ENCODE results near the gene SDC1. TPM values are rescaled to one million over a fixed set of nuclear protein-coding genes. Genes with fewer than 3 reads are reported as not detected.

SDC1 gene
- total RNA-seq, 4 donors from 2014 or later, result 103 to 192 (median 127) TPM

DNA sequence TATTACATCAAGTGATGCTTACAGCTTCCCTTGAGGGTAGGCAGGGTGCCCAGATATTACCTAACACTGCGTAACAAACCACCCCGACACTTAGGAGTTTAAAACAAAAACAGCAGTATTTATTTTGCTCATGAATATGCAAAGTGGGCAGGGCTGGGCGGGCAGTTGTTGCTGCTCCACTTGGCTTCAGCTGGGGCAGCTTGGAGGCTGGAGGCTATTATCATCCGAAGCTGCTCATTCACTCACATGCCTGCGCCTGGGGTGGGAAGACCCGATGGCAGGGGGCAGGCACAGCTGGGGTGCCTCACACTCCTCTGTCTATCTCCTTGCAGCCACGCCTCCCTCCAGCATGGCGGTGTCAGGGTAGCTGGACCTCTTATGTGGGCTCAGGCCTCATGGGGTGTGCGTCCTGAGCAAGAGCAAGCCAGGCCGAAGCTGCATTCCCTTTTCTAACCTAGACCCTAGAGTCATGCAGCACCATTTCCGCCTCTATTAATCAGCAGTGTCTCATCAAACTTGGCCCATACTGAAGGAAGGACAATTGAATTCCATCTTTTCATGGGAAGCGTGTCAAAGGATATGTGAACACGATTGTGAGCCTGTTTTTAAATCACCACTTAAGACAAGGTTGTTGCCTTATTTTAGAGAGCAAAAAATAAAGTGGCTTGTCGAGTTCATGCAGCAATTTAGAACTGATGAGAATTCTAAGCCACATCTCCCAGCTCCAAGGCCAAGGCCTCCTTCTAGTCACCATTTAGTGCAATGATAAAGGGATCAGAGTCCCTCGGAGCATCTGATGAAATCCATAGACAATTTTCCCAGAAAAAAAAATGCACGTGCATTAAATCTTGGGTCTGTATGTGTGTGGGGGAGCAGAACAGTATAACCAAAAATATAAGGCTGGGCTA is 54.9 kb downstream of the SDC1 start:
- TF ChIP-seq POLR2AphosphoS5 (IDR thresholded peaks at IDR 0.05) (no peak), EP300 (IDR thresholded peaks at IDR 0.05; ENCODE audit: low read depth) (no peak), POLR2A (IDR thresholded peaks at IDR 0.05) (no peak)
- TF ChIP-seq, protein P1, sequence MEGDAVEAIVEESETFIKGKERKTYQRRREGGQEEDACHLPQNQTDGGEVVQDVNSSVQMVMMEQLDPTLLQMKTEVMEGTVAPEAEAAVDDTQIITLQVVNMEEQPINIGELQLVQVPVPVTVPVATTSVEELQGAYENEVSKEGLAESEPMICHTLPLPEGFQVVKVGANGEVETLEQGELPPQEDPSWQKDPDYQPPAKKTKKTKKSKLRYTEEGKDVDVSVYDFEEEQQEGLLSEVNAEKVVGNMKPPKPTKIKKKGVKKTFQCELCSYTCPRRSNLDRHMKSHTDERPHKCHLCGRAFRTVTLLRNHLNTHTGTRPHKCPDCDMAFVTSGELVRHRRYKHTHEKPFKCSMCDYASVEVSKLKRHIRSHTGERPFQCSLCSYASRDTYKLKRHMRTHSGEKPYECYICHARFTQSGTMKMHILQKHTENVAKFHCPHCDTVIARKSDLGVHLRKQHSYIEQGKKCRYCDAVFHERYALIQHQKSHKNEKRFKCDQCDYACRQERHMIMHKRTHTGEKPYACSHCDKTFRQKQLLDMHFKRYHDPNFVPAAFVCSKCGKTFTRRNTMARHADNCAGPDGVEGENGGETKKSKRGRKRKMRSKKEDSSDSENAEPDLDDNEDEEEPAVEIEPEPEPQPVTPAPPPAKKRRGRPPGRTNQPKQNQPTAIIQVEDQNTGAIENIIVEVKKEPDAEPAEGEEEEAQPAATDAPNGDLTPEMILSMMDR (IDR thresholded peaks at IDR 0.05), result no peak
- 80 to 85% methylated on average over 4 to 16 of the region's 16 CpGs for WGBS, 2 donors (ENCODE audit: low coverage in 1 of 2)
- in situ Hi-C loops (cut with MboI; ENCODE audit: low pct_ligation_motif_present in 1 of 4, low pct_unique_long_range_greater_than_20kb in 1 of 4, low sequenced_read_pairs in 3 of 4) (no loop called here), intact Hi-C loops (cut with DNase I; ENCODE audit: low total_unique reads) (no loop called here)
- H3K27me3 ChIP-seq, result no peaks in the 10 kb centered on the region
- DNase-seq, result no peak
- no peaks in the 10 kb centered on the region for H3K9me3 ChIP-seq
- H3K4me1 ChIP-seq, result peaks cover 0 to 14% (median 11%) of the 10 kb centered on the region in 4 donors
- H3K27ac ChIP-seq, result no peak overlapping the region
- no peak overlapping the region for H3K4me3 ChIP-seq
- no peaks in the 10 kb centered on the region for H3K36me3 ChIP-seq

DNA sequence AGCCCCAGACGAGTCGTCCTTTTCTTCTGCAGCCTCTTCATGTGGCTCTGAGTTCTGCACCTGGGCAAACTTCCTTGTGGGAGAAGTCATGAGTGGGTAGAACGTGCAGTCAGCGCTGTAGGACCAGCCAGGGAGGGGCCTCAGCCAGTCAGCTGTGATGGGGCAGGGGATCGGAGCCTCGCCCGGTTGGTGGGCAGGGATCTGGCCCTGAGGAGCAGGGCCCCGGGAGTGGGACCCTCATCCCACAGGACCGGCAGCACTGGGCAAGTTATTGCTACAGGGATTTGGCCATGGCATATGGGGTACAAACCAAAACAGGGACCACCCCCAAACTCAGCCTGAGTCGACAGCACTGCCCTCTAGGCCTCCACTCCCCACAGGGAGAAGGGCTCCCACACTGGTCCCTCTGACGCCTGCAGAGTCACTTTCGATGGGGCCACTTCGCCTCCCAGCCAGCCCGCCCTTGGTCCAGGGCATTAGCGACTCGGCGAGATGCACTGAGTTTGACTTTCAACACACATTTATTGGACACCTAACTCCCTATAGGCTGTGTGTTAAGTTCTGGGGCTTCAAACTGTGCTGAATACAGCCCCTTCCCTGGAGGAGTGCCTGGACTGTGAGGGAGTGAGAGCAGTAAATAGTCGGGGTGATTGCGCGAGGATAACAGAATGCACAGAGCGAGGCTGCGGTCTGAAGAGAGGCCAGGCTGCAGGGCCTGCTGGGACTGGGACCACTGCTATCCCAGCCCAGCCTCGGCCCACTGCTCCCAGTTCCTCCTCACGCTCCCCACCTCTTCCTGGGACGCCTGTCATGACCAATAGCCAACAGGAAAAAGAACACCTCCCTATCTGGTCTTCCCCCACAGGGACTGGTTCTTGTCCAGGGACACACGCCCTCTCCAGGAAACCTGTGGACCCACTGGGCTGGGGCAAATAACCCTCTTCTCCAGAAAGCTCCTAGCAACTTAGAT is 55.9 kb downstream of the SDC1 start:
- no peak for TF ChIP-seq EP300 (IDR thresholded peaks at IDR 0.05; ENCODE audit: low read depth)
- TF ChIP-seq POLR2A (IDR thresholded peaks at IDR 0.05), result no peak
- WGBS, 2 donors (ENCODE audit: low coverage in 1 of 2), result 75% methylated on average over 24 of the region's 26 CpGs; no CpG with 5 or more reads in 1 of the 2 donors
- Histone ChIP-seq H3K27me3 (no peaks in the 10 kb centered on the region), H3K27ac (peak overlapping the region; percentile 9 to 45 (median 30)), H3K9me3 (no peaks in the 10 kb centered on the region), H3K4me3 (no peak overlapping the region), H3K4me1 (peaks cover 0 to 14% (median 11%) of the 10 kb centered on the region in 4 donors), H3K36me3 (no peaks in the 10 kb centered on the region)
- intact Hi-C loops (cut with DNase I; ENCODE audit: low total_unique reads), result no loop called here
- DNase-seq, result no peak
- in situ Hi-C loops (cut with MboI; ENCODE audit: low pct_ligation_motif_present in 1 of 4, low pct_unique_long_range_greater_than_20kb in 1 of 4, low sequenced_read_pairs in 3 of 4), result no loop called here

DNA sequence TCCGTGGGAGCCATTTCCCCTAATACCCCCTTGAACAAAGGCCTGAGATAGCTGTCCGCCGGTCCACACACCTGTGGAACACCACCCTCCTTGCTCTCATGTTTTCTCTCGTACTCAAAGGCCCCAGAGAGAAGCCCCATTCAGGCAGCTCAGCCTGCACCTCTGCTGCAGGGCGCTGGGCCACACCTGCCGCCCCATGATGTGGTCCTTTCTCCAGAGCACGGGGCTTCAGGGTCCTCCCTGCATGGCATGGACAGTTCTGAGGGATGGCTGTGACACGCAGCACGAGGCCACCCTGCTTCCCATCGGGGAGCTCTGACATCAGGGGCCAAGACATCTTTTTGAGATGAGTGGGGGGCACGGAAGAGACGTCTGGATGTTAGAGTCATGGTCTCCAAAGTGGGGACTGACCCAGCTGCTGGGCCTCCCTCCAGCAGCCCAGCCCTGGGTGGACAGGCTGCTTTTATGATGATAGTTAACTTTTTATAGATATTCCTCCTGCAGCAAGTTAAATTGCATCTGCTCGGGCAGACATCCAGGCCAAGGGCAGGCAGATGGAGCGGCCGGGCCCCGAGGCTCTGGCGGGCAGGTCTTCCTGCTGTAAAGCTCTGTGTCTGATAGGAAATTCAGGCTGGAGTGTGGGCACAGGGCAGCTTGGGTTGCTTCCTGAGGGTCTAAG is 56.7 kb downstream of the SDC1 start:
- peaks cover 0 to 14% (median 11%) of the 10 kb centered on the region in 4 donors for H3K4me1 ChIP-seq
- no peaks in the 10 kb centered on the region for H3K36me3 ChIP-seq
- in situ Hi-C loops (cut with MboI; ENCODE audit: low pct_ligation_motif_present in 1 of 4, low pct_unique_long_range_greater_than_20kb in 1 of 4, low sequenced_read_pairs in 3 of 4) (no loop called here), intact Hi-C loops (cut with DNase I; ENCODE audit: low total_unique reads) (no loop called here)
- TF ChIP-seq POLR2A (IDR thresholded peaks at IDR 0.05) (no peak), POLR2AphosphoS5 (IDR thresholded peaks at IDR 0.05) (no peak), EP300 (IDR thresholded peaks at IDR 0.05; ENCODE audit: low read depth) (no peak)
- TF ChIP-seq, protein P1 (IDR thresholded peaks at IDR 0.05), result no peak
- H3K27me3 ChIP-seq, result no peaks in the 10 kb centered on the region
- no peaks in the 10 kb centered on the region for H3K9me3 ChIP-seq
- 59% methylated on average over 17 of the region's 17 CpGs; no CpG with 5 or more reads in 1 of the 2 donors for WGBS, 2 donors (ENCODE audit: low coverage in 1 of 2)
- H3K27ac ChIP-seq, result peak overlapping the region; percentile 9 to 45 (median 30)
- peak; percentile 67 for DNase-seq
- no peak overlapping the region for H3K4me3 ChIP-seq

DNA sequence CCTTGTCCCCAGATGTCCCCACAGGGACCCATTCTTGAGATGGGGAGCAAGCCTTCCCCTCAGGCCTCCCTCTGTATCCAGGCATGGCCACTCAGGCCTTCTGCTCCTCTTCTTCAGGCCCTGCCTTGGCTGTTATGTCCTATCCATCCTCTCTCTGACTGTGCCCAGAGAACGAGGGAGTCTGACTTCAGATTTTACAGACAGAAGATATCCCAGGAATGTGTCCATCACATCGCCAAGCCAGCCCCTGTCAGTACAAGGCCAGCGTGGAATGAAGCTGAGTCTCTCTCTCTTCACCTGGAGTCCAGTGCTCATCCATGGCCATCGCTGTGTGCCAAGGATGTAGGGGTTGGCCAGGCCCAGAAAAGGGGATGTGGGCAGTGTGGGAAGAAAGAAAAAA is 57.6 kb downstream of the SDC1 start:
- TF ChIP-seq POLR2A (IDR thresholded peaks at IDR 0.05), result no peak
- no peak for TF ChIP-seq POLR2AphosphoS5 (IDR thresholded peaks at IDR 0.05)
- TF ChIP-seq EP300 (IDR thresholded peaks at IDR 0.05; ENCODE audit: low read depth), result no peak
- TF ChIP-seq, protein P1 (IDR thresholded peaks at IDR 0.05), result no peak
- no peaks in the 10 kb centered on the region for H3K9me3 ChIP-seq
- H3K27me3 ChIP-seq, result no peaks in the 10 kb centered on the region
- H3K4me3 ChIP-seq, result no peak overlapping the region
- no peaks in the 10 kb centered on the region for H3K36me3 ChIP-seq
- intact Hi-C loops (cut with DNase I; ENCODE audit: low total_unique reads) (no loop called here), in situ Hi-C loops (cut with MboI; ENCODE audit: low pct_ligation_motif_present in 1 of 4, low pct_unique_long_range_greater_than_20kb in 1 of 4, low sequenced_read_pairs in 3 of 4) (no loop called here)
- WGBS, 2 donors (ENCODE audit: low coverage in 1 of 2), result 82 to 93% methylated on average over 4 of the region's 4 CpGs
- DNase-seq, result no peak
- H3K4me1 ChIP-seq, result peaks cover 0 to 14% (median 11%) of the 10 kb centered on the region in 4 donors
- no peak overlapping the region for H3K27ac ChIP-seq
